ENCODE results near the gene NQO2.

The NQO2 gene

GRCh38 chr6:2999618-3000557, at the start of gene NQO2:
NQO2 (plus strand) TSS chr6:2999894; CDS start chr6:3006553, 6,659 bp downstream.
- DNase-seq (ENCODE audit: low spot score) = peak; percentile 92

DNA sequence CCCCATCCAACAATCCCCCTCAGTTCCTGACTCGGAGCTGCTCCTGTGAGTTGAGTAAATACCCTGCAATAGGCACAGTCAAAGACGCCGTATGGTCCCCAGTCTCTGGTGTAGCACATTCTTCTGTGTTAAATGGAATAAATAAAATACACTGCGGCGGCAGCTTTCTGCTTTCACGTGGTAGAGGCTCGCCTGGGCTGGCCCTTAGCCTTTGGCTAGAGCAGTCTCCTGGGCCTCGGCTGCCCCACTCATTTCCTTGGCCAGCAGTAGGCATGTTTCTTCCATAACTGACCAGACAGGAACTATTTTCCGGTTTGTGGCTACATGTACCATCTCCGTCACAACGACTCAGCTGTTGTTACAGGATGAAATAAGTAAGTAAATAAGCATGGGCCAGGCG, 49.0 kb upstream of the NQO2 start:
- DNase-seq (ENCODE audit: low spot score) = no peak

- no peak for DNase-seq (ENCODE audit: low spot score)
Observed at GRCh38 chr6:2951728-2952127, 48.0 kb upstream of the NQO2 start.

DNA sequence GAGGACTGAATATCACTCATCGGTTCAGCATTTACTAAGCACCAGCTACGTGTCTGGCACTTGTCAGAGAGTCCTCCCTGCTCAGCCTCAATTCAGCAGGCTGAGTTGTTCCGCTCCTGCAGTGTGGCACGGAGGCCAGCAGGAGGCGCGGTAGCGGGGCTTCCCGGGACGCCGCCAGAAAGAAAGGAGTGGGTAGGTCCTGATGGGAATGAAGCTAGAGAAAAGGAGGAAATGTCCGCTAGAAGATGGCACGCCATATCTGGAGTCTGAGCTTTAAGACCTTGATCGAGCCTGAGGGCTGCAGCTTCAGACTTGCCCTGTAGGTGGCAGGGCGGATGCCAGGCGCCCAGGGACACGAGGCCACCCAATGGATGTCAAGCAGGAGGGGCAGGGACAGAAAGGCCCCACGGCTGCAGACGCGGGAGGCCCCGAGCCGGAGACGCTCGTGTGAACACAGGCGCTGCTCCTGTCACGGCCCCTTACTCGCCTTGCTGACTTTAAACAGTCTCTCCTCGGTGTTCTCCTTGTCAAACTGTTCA, 47.1 kb upstream of the NQO2 start:
- DNase-seq (ENCODE audit: low spot score) = peak; percentile 23

GRCh38 chr6:2953098-2953497, 46.6 kb upstream of the NQO2 start:
- DNase-seq (ENCODE audit: low spot score) = no peak

DNA sequence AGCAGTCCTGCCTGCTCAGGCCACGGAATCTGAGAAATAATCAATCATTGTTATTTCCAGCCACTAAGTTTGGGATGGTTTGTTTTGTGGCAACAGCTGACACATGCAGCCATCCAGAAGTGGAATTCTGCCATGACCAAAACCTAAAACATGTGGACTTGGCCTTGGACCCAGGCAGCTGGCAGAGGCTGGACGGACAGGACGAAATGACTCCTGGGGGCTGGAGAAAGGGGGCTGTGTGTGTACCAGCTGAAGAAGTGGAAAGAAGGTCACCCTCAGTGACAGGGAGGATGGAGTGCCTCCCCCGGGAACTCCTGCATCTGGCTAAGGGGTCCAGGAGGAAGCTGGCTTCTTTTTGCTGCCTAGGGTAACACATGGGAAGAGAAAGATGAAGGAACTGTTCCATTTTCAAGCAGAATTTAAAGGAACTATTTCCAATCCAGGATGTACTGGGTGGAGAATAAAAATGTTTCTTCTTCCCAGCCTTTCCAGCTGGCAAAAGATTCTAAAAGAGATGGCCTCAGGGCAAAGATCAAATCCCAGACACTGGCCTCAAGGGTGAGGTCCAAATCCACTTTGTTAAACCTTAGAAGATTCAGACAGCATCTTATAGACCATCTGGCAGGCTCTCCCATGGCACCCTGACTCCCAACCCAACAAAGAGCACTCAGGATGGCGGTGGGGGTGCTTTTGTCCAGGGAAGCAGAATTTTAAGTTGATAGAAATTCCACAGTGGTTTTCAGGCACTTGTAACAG, 42.6 kb upstream of the NQO2 start:
- DNase-seq (ENCODE audit: low spot score) = no peak

GRCh38 chr6:2957696-2958330, 41.9 kb upstream of the NQO2 start:
- DNase-seq (ENCODE audit: low spot score) = no peak

DNA sequence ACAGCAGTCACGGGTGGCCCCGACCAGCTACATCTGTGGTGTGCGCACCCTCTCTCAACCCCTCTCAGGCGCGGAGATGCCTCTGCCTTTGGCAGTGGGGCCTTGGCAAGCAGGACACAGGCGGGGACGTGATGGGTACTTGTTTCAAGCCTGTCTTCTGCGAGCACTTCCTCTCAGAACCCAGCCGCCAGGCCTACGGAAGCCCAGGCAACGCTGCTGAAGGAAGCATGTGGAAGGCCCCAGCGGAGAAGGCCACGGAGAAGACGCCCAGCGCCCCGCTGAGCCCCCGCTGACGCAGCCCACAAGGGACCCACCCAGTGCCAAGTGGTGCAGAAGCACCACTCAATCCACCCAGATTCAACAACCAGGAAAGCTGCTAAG, 41.4 kb upstream of the NQO2 start:
- no peak for DNase-seq (ENCODE audit: low spot score)

DNA sequence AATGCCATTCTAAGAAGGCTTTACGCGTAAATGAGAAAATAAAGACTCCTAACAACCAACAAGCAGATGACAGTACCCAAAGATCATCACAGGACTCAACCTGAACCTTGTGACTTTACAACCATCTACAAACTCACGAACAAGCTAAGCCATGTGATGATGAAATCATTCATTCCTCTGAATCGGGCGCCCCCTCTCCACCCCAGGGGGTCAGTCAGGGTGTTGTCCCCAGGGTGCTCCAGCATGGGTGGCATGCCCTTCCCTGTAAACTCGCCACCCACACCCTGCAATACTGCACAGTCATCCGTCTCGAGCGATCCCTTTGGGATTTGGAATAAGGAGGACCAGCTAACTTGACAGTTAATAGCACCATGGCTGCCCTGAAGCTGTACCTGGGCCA, 40.9 kb upstream of the NQO2 start:
- DNase-seq (ENCODE audit: low spot score) = no peak

- peak; percentile 15 for DNase-seq (ENCODE audit: low spot score)
Observed at GRCh38 chr6:2959909-2960719, 39.6 kb upstream of the NQO2 start.

GRCh38 chr6:2960935-2961334, 38.8 kb upstream of the NQO2 start:
- DNase-seq (ENCODE audit: low spot score) = no peak

GRCh38 chr6:2961506-2961905, 38.2 kb upstream of the NQO2 start:
- DNase-seq (ENCODE audit: low spot score) = no peak

GRCh38 chr6:2962004-2962403, 37.7 kb upstream of the NQO2 start:
- no peak for DNase-seq (ENCODE audit: low spot score)

GRCh38 chr6:2962636-2963035, 37.1 kb upstream of the NQO2 start:
- no peak for DNase-seq (ENCODE audit: low spot score)

GRCh38 chr6:2963756-2964155, 35.9 kb upstream of the NQO2 start:
- no peak for DNase-seq (ENCODE audit: low spot score)

GRCh38 chr6:2964793-2965505, 34.7 kb upstream of the NQO2 start:
- DNase-seq (ENCODE audit: low spot score) = no peak

DNA sequence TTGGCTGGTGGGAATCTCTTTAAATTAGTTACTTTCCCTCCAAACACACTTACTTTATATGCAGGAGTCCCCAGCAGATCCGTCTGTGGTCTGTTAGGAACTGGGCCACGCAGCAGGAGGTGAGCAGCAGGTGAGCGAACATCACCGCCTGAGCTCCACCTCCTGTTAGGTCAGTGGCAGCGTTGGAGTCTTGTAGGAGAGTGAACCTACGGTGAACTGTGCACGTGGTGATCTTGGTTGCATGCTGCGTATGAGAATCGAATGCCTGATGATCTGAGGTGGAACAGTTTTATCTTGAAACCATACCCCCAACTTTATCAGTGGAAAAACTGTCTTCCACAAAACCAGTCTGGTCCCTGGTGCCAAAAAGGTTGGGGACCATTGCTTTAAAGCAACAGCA, 33.3 kb upstream of the NQO2 start:
- no peak for DNase-seq (ENCODE audit: low spot score)

- DNase-seq (ENCODE audit: low spot score) = no peak
Observed at GRCh38 chr6:2967936-2968335, 31.8 kb upstream of the NQO2 start.

DNA sequence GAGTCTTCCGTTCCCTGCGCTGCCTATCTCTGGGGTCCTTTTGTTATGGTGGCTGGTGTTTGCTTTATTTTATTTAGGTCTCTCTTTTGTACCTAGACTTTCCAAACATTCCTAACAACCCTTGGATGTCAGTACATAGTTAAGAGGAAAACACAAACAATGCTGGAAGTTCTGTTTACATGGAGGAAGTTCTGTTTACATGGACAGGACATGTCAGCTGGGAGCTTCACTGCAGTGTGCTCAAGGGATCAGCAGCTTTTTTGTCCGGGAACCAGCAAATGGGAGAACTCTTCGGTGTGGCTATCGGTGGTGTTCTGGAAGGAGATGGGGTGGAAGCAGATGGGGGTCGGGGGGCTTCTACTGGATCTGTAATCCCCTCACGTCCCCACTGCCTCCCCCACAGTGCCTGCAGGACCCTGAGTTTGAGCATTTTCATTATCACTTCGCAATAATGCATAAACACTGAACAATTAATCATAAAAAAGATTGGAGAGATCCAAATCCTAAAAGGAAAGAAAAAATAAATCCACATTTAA, 31.0 kb upstream of the NQO2 start:
- DNase-seq (ENCODE audit: low spot score) = no peak

- no peak for DNase-seq (ENCODE audit: low spot score)
Observed at GRCh38 chr6:2969549-2969948, 30.1 kb upstream of the NQO2 start.

All from LoVo (cell line).